ENCODE results near the gene CDK5RAP3.

DNA sequence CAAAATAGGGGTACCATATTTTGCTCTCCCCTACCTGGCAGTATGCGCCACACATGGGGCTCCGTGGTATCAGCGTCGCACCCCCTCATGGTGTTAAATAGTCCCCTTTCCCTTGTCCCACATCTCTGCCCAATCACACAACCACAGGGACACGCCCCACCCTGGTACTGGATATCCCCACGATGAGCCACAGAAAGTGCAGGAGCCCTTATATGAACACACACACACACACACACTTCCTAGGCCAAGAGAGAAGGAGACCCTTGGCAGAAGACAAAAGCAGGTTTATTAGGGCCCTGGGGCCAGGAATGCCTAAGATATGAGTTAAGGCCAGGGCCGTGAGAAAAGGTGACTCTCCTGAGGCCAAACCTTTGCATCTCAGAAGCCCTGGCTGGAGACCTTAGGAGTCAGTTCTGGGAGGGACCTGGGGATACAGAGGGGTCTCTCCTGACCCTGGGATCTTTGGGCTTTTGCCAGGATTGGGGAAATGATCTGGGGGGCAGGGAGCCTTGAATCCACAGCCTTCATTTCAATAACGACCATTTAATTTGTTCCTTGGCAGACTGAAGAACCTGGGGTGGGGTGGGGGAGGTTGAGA, 55.1 kb downstream of the CDK5RAP3 start:
- TF ChIP-seq, protein P1, sequence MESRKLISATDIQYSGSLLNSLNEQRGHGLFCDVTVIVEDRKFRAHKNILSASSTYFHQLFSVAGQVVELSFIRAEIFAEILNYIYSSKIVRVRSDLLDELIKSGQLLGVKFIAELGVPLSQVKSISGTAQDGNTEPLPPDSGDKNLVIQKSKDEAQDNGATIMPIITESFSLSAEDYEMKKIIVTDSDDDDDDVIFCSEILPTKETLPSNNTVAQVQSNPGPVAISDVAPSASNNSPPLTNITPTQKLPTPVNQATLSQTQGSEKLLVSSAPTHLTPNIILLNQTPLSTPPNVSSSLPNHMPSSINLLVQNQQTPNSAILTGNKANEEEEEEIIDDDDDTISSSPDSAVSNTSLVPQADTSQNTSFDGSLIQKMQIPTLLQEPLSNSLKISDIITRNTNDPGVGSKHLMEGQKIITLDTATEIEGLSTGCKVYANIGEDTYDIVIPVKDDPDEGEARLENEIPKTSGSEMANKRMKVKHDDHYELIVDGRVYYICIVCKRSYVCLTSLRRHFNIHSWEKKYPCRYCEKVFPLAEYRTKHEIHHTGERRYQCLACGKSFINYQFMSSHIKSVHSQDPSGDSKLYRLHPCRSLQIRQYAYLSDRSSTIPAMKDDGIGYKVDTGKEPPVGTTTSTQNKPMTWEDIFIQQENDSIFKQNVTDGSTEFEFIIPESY (IDR thresholded peaks at IDR 0.05; ENCODE audit: extremely low read depth, insufficient replicate concordance, low read length) = no peak
- TF ChIP-seq, protein P2, sequence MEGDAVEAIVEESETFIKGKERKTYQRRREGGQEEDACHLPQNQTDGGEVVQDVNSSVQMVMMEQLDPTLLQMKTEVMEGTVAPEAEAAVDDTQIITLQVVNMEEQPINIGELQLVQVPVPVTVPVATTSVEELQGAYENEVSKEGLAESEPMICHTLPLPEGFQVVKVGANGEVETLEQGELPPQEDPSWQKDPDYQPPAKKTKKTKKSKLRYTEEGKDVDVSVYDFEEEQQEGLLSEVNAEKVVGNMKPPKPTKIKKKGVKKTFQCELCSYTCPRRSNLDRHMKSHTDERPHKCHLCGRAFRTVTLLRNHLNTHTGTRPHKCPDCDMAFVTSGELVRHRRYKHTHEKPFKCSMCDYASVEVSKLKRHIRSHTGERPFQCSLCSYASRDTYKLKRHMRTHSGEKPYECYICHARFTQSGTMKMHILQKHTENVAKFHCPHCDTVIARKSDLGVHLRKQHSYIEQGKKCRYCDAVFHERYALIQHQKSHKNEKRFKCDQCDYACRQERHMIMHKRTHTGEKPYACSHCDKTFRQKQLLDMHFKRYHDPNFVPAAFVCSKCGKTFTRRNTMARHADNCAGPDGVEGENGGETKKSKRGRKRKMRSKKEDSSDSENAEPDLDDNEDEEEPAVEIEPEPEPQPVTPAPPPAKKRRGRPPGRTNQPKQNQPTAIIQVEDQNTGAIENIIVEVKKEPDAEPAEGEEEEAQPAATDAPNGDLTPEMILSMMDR (IDR thresholded peaks at IDR 0.05 in 2 of 3, conservative IDR thresholded peaks at IDR 0.05 in 1 of 3; ENCODE audit: borderline replicate concordance in 1 of 3, insufficient read depth in 1 of 3, low read depth in 2 of 3, low read length in 2 of 3) = no peak
- TF ChIP-seq POLR2A (IDR thresholded peaks at IDR 0.05; ENCODE audit: borderline replicate concordance, extremely low read depth, insufficient read depth, insufficient read length) = no peak
- TF ChIP-seq CBX3 (IDR thresholded peaks at IDR 0.05; ENCODE audit: low read depth) = no peak
- TF ChIP-seq, protein P3, sequence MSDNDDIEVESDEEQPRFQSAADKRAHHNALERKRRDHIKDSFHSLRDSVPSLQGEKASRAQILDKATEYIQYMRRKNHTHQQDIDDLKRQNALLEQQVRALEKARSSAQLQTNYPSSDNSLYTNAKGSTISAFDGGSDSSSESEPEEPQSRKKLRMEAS (IDR thresholded peaks at IDR 0.05) = no peak

Data from HCT116 (cell line).